Panc1 (cell line): Measurements from ENCODE around the gene PAX2. TPM values are rescaled to one million over a fixed set of nuclear protein-coding genes. Genes with fewer than 3 reads are reported as not detected.

Experiments
- ATAC-seq: fragments of 200-7000 bp; cut with Tn5 transposase; 2 replicates; pipeline ENCODE4 v1.9.1; 2020; ENCODE audit warnings: mild to moderate bottlenecking, moderate library complexity
- BruUV-seq: library from RNA; stranded (reverse); fragments of 400-500 nt; replicated peaks from 2 replicates; lab custom pipeline; 2021; lab: Mats Ljungman, UMichigan
- CTCF ChIA-PET: fragments of 300-600 bp; sonication (Branson Sonifier 250); formaldehyde crosslinking; loops from one replicate; lab custom pipeline; 2022; ENCODE audit warnings: antibody characterized with exemption; lab: Charles Lee
- POLR2A ChIA-PET: fragments of 300-600 bp; sonication (Branson Sonifier 250); formaldehyde crosslinking; loops from one replicate; lab custom pipeline; 2022; ENCODE audit warnings: antibody characterized with exemption; lab: Charles Lee
- DNase-seq: peaks from one replicate; pipeline ENCODE4 v3.0.0-alpha.2; 2010; ENCODE audit warnings: low read depth, low spot score
- H3K27ac ChIP-seq: 2 replicates; pipeline ENCODE4 v1.5.1; 2011; ENCODE audit warnings: mild to moderate bottlenecking, low read length, inconsistent platforms
- H3K27me3 ChIP-seq: fragments of 200-500 bp; sonication (Bioruptor generic); 2 replicates; pipeline ENCODE4 v1.6.0; 2014; ENCODE audit warnings: low read length, inconsistent platforms; ENCODE audit not compliant: control insufficient read depth, insufficient read depth
- H3K36me3 ChIP-seq: fragments of 200-500 bp; sonication (Bioruptor generic); 2 replicates; pipeline ENCODE4 v1.5.1; 2014; ENCODE audit warnings: inconsistent platforms, mild to moderate bottlenecking, low read length, moderate library complexity; ENCODE audit not compliant: control insufficient read depth, insufficient read depth
- H3K4me1 ChIP-seq: 2 replicates; pipeline ENCODE4 v1.5.1; 2011; ENCODE audit warnings: inconsistent platforms, mild to moderate bottlenecking, low read length, moderate library complexity; ENCODE audit not compliant: control insufficient read depth, insufficient read depth
- H3K4me3 ChIP-seq, 2 experiments: 2 replicates each; pipeline ENCODE4 v1.5.1; 2011 to 2012; ENCODE audit warnings: low read depth in 2 of 2, low read length in 2 of 2, mild to moderate bottlenecking in 2 of 2, inconsistent platforms in 1 of 2, moderate library complexity in 1 of 2
- H3K9me3 ChIP-seq: fragments of 200-500 bp; sonication (Bioruptor generic); 2 replicates; pipeline ENCODE4 v1.5.1; 2014; ENCODE audit warnings: low read depth, mild to moderate bottlenecking, inconsistent platforms, low read length, moderate library complexity; ENCODE audit not compliant: control insufficient read depth, insufficient read depth
- CTCF ChIP-seq: fragments of 450-650 bp; IDR thresholded peaks from 2 replicates; pipeline ENCODE4 v1.5.1; 2017; ENCODE audit warnings: mild to moderate bottlenecking
- POLR2AphosphoS5 ChIP-seq: IDR thresholded peaks from 2 replicates; pipeline ENCODE4 v1.6.1; 2012; ENCODE audit warnings: mild to moderate bottlenecking, low read depth, low read length, moderate library complexity
- REST ChIP-seq, 2 experiments: IDR thresholded peaks; 2 replicates each; pipeline ENCODE4 v1.6.1; 2011 to 2012; ENCODE audit warnings: low read depth in 2 of 2, control low read depth in 1 of 2, low read length in 1 of 2, mild to moderate bottlenecking in 1 of 2, moderate library complexity in 1 of 2; ENCODE audit not compliant: insufficient read depth in 1 of 2
- SIN3A ChIP-seq: IDR thresholded peaks from 2 replicates; pipeline ENCODE4 v1.6.1; 2012; ENCODE audit warnings: low read depth, mild to moderate bottlenecking, low read length, moderate library complexity, borderline replicate concordance; ENCODE audit not compliant: insufficient read depth
- TCF7L2 ChIP-seq: IDR thresholded peaks from 2 replicates; pipeline ENCODE4 v1.6.1; 2011; ENCODE audit warnings: mild to moderate bottlenecking, low read depth, low read length, inconsistent platforms
- in situ Hi-C: cut with HindIII; loops from 2 replicates; pipeline ENCODE4 v1.10.0; 2016; ENCODE audit warnings: low sequenced_read_pairs, low pct_unique_long_range_greater_than_20kb
- intact Hi-C: fragments of 100-400 bp; cut with micrococcal nuclease; formaldehyde crosslinking; loops from one replicate; pipeline ENCODE4 v1.10.0; 2022; ENCODE audit not compliant: unreplicated experiment
- total RNA-seq: library from RNA; stranded (reverse); gene quantifications from one replicate; pipeline ENCODE4 v1.2.1, GENCODE V29; 2021; ENCODE audit not compliant: unreplicated experiment

Gene PAX2
- total RNA-seq, 1 experiment from 2014 or later, result 72.3 TPM

DNA sequence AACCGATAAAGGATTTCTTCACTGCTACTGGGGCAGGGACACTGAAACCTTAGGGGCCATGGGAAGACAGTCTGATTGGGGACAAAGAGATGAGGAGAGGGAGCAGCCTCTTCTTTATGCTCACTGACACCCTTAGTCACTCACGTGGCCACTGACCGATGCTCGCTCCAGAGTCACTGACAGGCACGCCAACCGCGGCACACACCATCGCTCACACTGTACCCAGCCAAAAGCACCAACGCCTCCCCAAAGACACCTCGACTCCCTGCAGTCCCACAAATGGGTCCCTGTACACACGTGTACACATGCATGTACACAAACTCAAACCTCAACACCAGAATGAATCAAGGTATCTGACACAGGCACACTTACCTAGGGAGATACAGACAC, 132.1 kb downstream of the PAX2 start:
- H3K4me3 ChIP-seq, result no peak overlapping the region
- ChIA-PET CTCF (interaction anchor here (1.1 to 2.6 kb wide), 4 partner anchors 11 to 342 kb away, joined by 4 to 13 read pairs (median 6); partner anchors contain the start of genes HIF1AN and PAX2), POLR2A (no interaction called here)
- no peaks in the 10 kb centered on the region for H3K36me3 ChIP-seq
- ATAC-seq (no peak), DNase-seq (no peak)
- TF ChIP-seq TCF7L2 (no peak), POLR2AphosphoS5 (no peak), SIN3A (no peak), CTCF (no peak), REST (IDR thresholded peaks at IDR 0.05; ENCODE audit: insufficient read depth in 1 of 2, low read depth in 2 of 2, low read length in 1 of 2) (no peak)
- BruUV-seq, result no TSS peak
- intact Hi-C loops (loop anchor here (5.0 to 10.0 kb wide), 2 partner anchors 135 to 203 kb away; no protein-coding TSS in a partner anchor), in situ Hi-C loops (no loop called here)
- H3K27me3 ChIP-seq, result no peaks in the 10 kb centered on the region
- no peaks in the 10 kb centered on the region for H3K9me3 ChIP-seq
- no peaks in the 10 kb centered on the region for H3K4me1 ChIP-seq
- H3K27ac ChIP-seq, result no peak overlapping the region

- H3K4me1 ChIP-seq, result no peaks in the 10 kb centered on the region
- H3K36me3 ChIP-seq, result no peaks in the 10 kb centered on the region
- TF ChIP-seq TCF7L2 (no peak), CTCF (peak; percentile 90)
- no peaks in the 10 kb centered on the region for H3K27me3 ChIP-seq
- intact Hi-C loops, result loop anchor here (2.0 to 10.0 kb wide), 3 partner anchors 136 to 318 kb away; no protein-coding TSS in a partner anchor
- ATAC-seq (peak; percentile 95), DNase-seq (peak; percentile 48)
- no peak overlapping the region for H3K4me3 ChIP-seq
- no peak overlapping the region for H3K27ac ChIP-seq
- no peaks in the 10 kb centered on the region for H3K9me3 ChIP-seq
- ChIA-PET CTCF (interaction anchor here (0.5 to 2.6 kb wide), 25 partner anchors 9 to 432 kb away, joined by 3 to 39 read pairs (median 4); partner anchors contain the start of genes HIF1AN, PAX2 and SLF2), POLR2A (interaction anchor here (0.5 to 0.6 kb wide), 2 partner anchors 343 to 357 kb away, joined by 4 to 12 read pairs; partner anchors contain the start of gene HIF1AN)
- in situ Hi-C loops, result no loop called here
- BruUV-seq, result no TSS peak
These were observed 133.0 kb downstream of the PAX2 start for GRCh38 chr10:100878291-100878910.

Other genes starting within 250 kb of the PAX2 start
- 17.8 TPM for gene SEC31B, start 225.7 kb upstream of the PAX2 start, total RNA-seq
- gene NDUFB8, start 215.7 kb upstream of the PAX2 start, total RNA-seq, result 242 TPM
- 83.1 TPM for gene HIF1AN, start 209.6 kb upstream of the PAX2 start, total RNA-seq
- gene SLF2, start 167.4 kb downstream of the PAX2 start, total RNA-seq, result 38.8 TPM
- gene SEMA4G, start 223.9 kb downstream of the PAX2 start, total RNA-seq, result 4.7 TPM
- gene MRPL43, start 241.9 kb downstream of the PAX2 start, total RNA-seq, result 108 TPM
- 30.5 TPM for gene TWNK, start 242.0 kb downstream of the PAX2 start, total RNA-seq